NCI-H69 (cell line): ENCODE measurements around the gene SPON2.
A peak's percentile ranks its signal among the peaks of the same experiment; 100 is the strongest.

Experiments used
- DNase-seq: peaks from one replicate; lab custom pipeline; 2025; lab: John Stamatoyannopoulos, UW

The SPON2 gene

GRCh38 chr4:1172228-1172851, at the start of gene SPON2:
Gene SPON2, minus strand, starts transcription at chr4:1172583.
- DNase-seq, result no peak

GRCh38 chr4:1221155-1221870, 48.9 kb upstream of the SPON2 start:
- no peak for DNase-seq

- DNase-seq, result no peak
Observed at GRCh38 chr4:1220566-1220965, 48.2 kb upstream of the SPON2 start.

- DNase-seq, result no peak
Observed at GRCh38 chr4:1219566-1219950, 47.2 kb upstream of the SPON2 start.

- no peak for DNase-seq
Observed at GRCh38 chr4:1218634-1219565, 46.5 kb upstream of the SPON2 start.

DNA sequence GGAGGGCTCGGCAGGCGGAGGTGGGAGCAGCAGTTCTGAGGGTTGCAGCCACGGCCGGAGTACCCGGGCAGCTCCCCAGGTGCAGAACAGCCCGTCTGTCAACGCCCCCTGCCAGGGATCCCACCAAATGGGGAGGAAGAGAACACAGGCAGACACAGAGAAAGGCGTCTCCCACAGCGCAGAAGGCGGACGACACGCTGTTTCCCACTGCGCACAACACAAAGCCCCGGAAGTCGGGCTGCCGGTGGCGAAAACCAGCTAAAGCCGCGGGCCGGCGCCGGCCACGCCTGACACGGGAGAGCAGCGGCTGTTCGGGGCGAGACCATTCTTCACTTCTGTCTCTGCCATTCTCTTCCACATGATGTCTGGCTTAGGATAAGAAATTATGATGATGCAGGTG, 45.0 kb upstream of the SPON2 start:
- peak; percentile 92 for DNase-seq

GRCh38 chr4:1216869-1217294, 44.5 kb upstream of the SPON2 start:
- DNase-seq, result peak; percentile 21

DNA sequence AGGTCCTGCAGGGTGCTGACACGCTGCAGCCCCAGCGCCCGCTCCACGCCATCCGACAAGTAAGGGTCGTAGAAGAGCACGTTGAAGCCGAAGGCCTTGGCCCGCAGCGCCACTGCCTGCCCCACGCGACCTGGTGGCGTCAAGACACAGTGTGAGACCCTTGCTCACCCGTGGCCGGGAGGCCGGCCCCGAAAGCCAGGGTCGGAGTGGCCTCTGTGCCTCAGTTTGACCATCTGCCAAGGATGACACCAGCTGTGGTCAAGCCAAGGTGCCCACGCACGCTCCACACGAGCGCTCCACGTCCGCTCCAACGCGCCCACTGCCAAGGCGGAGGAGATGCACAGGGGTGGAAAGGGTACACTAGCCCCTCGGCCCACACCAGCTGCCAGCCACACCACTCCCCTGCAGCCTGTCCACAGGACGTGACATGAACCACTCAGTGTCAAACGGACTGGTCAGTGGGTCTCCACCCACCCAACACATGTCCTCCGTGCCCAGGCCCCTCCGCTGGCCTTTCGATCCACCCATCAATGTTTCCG, 43.8 kb upstream of the SPON2 start:
- no peak for DNase-seq

- no peak for DNase-seq
Observed at GRCh38 chr4:1215141-1216075, 43.0 kb upstream of the SPON2 start.

DNA sequence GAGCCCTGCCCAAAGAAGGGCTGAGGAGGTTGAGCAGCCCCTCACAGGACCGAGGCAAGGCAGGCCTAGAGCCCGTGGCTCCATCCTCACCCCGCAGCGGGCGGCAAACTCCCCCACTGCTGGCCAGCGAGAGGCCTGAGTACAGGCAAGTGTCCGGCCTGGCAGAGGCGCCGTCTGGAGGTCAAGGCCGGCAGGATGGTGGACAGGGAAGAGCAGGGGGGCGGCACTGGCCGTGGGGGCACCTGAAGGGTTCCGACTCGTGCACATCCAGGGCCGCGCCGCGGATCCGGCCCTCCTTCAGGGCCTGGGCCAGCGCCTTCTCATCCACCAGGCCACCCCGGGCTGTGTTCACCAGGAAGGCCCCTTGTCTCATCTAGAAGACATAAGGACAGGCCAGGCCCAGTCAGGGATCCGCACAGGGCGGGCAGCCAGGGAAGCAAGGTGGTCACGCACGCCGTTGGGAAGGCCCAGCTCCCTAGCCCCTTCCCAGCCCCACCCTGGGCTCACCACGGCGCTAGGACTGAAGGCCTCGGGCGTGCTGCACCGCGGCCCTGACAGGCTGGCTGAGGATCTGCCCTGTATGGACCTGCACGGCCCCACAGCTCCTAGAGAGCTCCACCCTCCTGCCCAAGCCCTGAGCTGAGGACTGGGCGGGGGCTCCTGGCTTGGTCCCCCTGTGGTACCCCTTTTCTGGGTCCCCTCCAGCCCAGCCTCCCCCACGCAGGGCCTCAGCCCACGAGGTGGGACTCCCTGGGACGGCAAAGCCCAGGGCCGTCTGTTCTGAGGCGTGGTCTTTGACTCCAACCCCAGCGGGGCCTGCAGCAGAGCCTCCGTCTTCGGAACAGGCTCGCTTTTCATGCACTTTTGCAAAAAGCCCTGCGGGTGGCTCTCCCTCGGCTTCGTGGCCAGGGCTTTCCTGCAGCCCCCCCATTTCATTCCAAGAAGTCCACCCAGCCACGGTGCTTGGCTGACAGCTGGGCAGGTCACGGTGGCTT, 42.0 kb upstream of the SPON2 start:
- DNase-seq, result no peak

- DNase-seq, result no peak
Observed at GRCh38 chr4:1213336-1213995, 41.1 kb upstream of the SPON2 start.

DNA sequence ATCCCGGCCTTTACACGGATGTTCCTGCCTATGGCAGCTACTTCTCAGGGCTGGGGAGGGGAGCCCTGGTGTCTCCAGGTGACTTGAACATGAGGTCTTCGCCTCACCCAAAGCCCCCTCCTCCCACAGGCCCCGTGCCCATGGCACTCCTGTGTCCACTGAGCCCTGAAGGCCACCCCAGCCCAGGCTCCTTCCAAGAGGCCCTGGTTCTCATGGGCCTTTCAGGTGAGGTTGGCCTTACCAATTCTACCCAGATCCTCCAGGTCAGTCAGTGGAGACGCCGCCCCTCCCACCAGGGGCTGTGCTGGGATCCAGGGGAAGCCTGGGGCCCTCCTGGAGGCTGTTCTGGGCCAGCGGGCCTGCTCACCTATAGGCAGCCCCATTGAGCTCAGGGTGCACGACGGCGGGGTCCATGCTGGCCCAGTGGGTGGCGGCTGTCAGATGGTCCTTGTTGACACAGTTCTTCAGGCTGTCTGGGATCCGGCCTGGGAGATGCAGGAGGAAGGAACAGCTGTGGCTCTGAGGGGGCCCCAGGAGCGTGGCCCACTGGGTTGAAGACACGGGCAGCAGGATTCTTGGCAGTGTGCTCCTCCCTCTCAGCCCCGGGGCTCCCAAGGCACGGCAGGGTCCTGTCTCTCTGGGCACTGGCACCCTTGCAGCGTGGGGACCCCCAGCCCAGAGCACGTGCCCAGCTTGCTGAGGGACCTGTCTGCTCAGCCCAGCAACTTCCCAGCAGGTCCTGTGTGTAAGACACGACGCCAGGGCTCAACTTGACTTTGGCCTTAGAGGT, 40.4 kb upstream of the SPON2 start:
- DNase-seq, result no peak

DNA sequence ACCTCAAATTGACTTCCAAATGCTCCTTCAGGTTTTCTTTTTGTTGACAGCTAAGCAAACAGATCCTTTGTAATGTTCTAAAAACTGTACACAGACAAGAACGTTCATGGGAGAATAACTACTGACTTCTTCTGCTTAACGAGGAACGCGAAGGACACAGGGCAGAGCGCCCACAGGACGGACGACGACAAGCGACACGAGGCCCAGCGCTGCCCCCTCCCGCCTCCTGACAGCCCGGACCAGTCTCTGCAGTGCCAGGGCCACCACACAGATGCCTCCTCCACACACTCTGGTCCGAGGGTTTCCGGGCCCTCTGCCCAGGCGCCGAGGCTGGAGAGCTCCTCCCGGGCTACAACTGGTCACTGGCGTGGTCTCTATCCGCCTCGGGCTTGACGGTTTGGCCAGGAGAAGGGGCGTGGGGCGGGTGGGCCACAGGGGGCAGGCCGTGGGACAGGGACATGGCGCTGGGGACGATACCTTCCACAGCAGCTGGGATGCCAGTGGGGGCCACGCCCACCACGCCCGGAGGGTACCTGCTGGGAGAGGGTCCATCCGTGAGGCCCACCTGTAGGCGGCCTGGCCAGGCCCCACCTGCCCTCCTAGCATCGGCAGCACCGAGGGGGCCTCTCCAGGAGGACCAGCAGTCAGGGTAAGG, 39.6 kb upstream of the SPON2 start:
- DNase-seq, result no peak

DNA sequence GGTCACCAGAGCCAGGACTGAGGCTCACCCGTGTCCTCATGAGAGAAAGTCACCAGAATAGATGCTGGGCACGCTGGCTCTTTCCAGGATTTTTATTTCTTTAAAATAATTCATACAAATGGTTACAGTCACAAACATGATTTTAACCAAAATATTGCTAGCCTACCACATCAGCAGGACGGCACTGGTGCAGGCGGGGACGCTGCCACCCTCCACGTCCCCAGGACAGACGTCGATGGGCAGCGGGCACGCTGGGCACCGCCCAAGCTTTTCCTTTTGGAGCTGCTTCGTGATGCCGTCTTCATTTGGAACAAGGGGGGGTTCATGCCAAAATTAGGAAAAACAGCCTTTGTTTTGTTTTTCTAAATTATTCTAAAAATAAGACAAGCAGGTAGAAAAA, 39.0 kb upstream of the SPON2 start:
- no peak for DNase-seq

DNA sequence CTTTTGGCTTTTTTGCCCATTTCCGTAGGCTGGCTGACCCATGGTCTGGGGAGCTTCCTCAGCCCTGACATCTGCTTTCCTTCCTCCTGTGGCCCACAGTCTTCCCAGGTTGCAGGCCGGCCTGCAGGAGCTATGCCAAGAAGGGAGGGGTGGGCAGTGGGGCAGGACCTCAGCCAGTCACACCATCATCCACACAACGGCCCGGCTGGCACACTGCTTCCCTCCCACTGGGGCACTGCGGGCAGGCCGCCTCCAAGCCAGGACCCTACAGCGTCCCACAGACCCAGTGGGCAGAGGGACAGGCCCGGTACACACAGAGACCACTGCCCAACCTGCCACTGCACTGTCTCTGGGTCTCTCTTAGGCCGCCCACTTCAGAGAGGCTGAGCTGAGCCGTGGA, 38.6 kb upstream of the SPON2 start:
- no peak for DNase-seq

GRCh38 chr4:1210241-1210841, 38.0 kb upstream of the SPON2 start:
- DNase-seq, result no peak

GRCh38 chr4:1209821-1210220, 37.4 kb upstream of the SPON2 start:
- no peak for DNase-seq
